ENCODE results near the gene RXRA. TPM values are rescaled to one million over a fixed set of nuclear protein-coding genes. Genes with fewer than 3 reads are reported as not detected.

RXRA gene
- total RNA-seq, 6 donors from 2014 or later: 43.8 to 92.7 (median 74.1) TPM

DNA sequence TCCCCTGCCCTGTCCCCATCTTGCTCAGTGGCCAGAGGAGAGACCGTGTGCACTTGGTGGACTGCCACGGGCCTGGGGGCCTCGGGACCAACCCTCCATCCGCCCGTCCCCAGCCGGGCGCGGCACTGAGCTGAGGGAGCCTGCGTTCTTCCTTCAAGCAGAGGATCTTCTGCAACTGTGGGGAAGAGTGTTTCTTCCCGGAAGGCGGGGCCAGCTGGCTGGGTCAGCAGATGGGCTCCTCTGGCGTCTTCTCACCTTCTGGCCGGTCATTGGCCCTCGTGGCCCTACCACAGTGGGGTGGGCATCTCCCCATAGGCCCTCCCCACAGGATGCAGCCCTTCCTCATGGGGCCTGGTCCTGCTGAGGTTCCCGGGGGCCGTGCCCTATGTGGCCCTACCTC is 17.4 kb downstream of the RXRA start:
- TF ChIP-seq POLR2AphosphoS5 (IDR thresholded peaks at IDR 0.05) (no peak), CTCF (IDR thresholded peaks at IDR 0.05) (no peak), POLR2A (IDR thresholded peaks at IDR 0.05) (peak in 2 of 4 donors; percentile 18 to 62)
- Histone ChIP-seq H3K27me3 (no peaks in the 10 kb centered on the region), H3K36me3 (peaks cover 0 to 3% (median 0%) of the 10 kb centered on the region in 4 donors), H3K4me3 (no peak overlapping the region), H3K27ac (peak overlapping the region; percentile 64 to 90 (median 75)), H3K4me1 (peaks cover 80 to 97% (median 82%) of the 10 kb centered on the region in 4 donors), H3K9me3 (no peaks in the 10 kb centered on the region)
- whole genome bisulfite sequencing, 2 donors: 58 to 72% methylated on average over 14 to 16 of the region's 16 CpGs
- ATAC-seq (ENCODE audit: low FRiP score in 2 of 2): peak in 1 of 2 donors; percentile 43
- DNase-seq: peak; percentile 64 to 80

DNA sequence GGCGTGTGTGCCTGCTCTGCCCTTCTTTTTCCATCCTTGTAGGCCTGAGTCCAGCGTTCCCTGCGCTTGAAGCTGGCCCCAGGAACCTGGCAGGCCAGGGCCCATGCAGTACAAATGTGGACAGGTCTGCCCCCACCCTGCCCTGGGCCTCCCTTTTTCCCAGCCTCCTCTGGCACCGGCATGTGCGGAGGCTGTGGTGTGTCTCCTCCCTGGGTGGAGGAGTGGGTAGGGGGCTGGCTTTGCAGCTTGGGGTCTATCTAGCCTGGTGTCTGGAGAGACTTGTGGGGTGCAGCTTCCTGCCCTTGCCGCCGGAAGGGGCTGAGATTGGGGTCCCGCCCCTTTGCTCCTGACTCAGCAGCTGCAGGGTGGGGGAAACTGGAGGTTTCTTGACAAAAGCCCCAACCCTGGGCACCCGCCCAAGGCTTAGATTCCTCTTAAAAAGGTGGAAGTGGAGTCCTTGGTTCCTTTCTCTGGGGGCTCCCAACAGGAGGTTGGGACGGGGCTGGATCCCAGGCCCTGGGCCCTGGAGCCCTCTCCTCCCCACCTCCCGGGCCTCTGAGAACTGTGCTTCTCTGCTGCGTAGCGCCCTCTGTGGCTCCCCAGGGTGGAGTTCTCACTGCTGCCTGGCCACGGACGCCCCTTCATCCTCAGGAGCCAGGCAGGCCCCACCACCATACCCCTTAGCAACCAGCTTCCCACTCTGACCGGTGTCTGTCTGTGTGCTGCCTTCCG is 18.0 kb downstream of the RXRA start:
- Histone ChIP-seq H3K27ac (peak overlapping the region; percentile 64 to 90 (median 75)), H3K27me3 (no peaks in the 10 kb centered on the region), H3K4me3 (no peak overlapping the region), H3K9me3 (no peaks in the 10 kb centered on the region), H3K4me1 (peaks cover 75 to 97% (median 78%) of the 10 kb centered on the region in 4 donors), H3K36me3 (peaks cover 0 to 4% (median 2%) of the 10 kb centered on the region in 4 donors)
- DNase-seq: peak in 1 of 2 donors; percentile 73
- ATAC-seq (ENCODE audit: low FRiP score in 2 of 2): peak in 1 of 2 donors; percentile 56
- WGBS, 2 donors: 56 to 57% methylated on average over 11 to 17 of the region's 17 CpGs
- no peak for TF ChIP-seq POLR2AphosphoS5 (IDR thresholded peaks at IDR 0.05)

DNA sequence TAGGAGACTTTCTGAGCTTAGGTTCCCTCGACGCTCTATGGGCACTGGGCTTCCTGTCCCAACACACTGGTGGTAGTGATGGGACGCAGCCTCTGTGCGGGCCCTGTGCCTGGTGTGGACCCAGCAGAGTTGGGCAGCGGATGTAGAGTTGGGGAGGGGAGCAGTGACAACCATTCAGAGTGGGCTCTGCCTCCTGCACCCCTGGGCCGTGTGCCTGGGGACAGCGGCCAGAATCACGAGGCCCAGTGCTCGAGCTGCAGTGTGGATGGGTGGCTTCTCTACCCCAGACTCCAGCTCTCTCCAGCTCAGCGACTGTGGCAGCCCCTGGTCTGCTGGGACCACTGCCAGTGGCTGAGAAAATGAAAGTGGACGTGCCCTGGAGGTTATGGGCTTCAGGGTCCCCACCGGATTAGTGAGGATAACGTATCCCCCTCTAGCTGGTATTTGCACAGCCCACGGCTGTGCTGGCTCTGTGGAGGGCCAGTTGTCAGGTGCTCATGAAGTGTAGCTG is 18.6 kb downstream of the RXRA start:
- no peak for ATAC-seq (ENCODE audit: low FRiP score in 2 of 2)
- Histone ChIP-seq H3K36me3 (peaks cover 0 to 4% (median 2%) of the 10 kb centered on the region in 4 donors), H3K9me3 (no peaks in the 10 kb centered on the region), H3K4me3 (no peak overlapping the region), H3K4me1 (peaks cover 73 to 97% (median 77%) of the 10 kb centered on the region in 4 donors), H3K27me3 (no peaks in the 10 kb centered on the region), H3K27ac (peak overlapping the region in 3 of 4 donors; percentile 64 to 90 (median 78))
- TF ChIP-seq CTCF (IDR thresholded peaks at IDR 0.05) (no peak), POLR2A (IDR thresholded peaks at IDR 0.05) (no peak), POLR2AphosphoS5 (IDR thresholded peaks at IDR 0.05) (no peak), EP300 (IDR thresholded peaks at IDR 0.05) (no peak)
- 67 to 71% methylated on average over 6 to 12 of the region's 14 CpGs for WGBS, 2 donors
- no peak for DNase-seq

- peaks cover 0 to 4% (median 2%) of the 10 kb centered on the region in 4 donors for H3K36me3 ChIP-seq
- no peaks in the 10 kb centered on the region for H3K27me3 ChIP-seq
- ATAC-seq (ENCODE audit: low FRiP score in 2 of 2) (no peak), DNase-seq (no peak)
- TF ChIP-seq EP300 (IDR thresholded peaks at IDR 0.05): no peak
- TF ChIP-seq POLR2AphosphoS5 (IDR thresholded peaks at IDR 0.05): no peak
- no peak for TF ChIP-seq CTCF (IDR thresholded peaks at IDR 0.05)
- no peak for TF ChIP-seq POLR2A (IDR thresholded peaks at IDR 0.05)
- peaks cover 68 to 97% (median 72%) of the 10 kb centered on the region in 4 donors for H3K4me1 ChIP-seq
- H3K27ac ChIP-seq: no peak overlapping the region
- 89 to 92% methylated on average over 9 to 12 of the region's 12 CpGs for WGBS, 2 donors
- no peak overlapping the region for H3K4me3 ChIP-seq
- H3K9me3 ChIP-seq: no peaks in the 10 kb centered on the region
These were observed 19.5 kb downstream of the RXRA start for GRCh38 chr9:134345737-134346136.

DNA sequence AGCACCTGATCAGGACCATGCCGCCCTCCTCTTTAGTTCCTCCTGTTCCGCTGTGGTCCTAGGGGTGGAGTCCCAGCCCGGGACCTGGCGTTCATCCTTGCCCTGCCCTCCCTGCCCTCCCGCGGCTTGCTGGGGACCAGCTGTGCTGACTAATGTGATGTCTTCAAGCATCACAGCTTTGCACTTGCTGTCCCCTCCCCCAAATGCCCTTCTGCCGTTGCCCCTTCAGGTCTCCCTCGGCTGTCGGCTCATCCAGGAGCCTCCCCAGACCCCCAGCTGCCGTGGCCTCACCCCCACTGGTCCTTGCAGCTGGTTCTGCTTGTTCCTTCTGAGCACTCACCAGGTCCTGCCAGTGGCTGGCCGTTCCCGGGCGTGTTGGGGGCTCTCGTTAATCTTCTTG is 19.9 kb downstream of the RXRA start:
- no peaks in the 10 kb centered on the region for H3K27me3 ChIP-seq
- peaks cover 0 to 4% (median 2%) of the 10 kb centered on the region in 4 donors for H3K36me3 ChIP-seq
- no peak overlapping the region for H3K27ac ChIP-seq
- H3K9me3 ChIP-seq: no peaks in the 10 kb centered on the region
- H3K4me1 ChIP-seq: peaks cover 64 to 97% (median 68%) of the 10 kb centered on the region in 4 donors
- H3K4me3 ChIP-seq: no peak overlapping the region
- whole genome bisulfite sequencing, 2 donors: 65 to 68% methylated on average over 12 to 14 of the region's 14 CpGs
- ATAC-seq (ENCODE audit: low FRiP score in 2 of 2) (no peak), DNase-seq (no peak)
- TF ChIP-seq POLR2AphosphoS5 (IDR thresholded peaks at IDR 0.05) (no peak), EP300 (IDR thresholded peaks at IDR 0.05) (no peak), CTCF (IDR thresholded peaks at IDR 0.05) (no peak), POLR2A (IDR thresholded peaks at IDR 0.05) (no peak)

All from upper lobe of left lung (tissue), 6 donors.